Cerebellar nuclear complex (tissue), 1 donor: ENCODE results near the gene NET1.
A peak's percentile ranks its signal among the peaks of the same experiment; 100 is the strongest.
"Not testable (repeated sequence)": the region's sequence is repeated elsewhere in the genome, so short reads cannot be mapped to it uniquely, and the experiment has no call there.

Source experiments
- DNase-seq, 2 experiments: peaks; one replicate each; lab custom pipeline; 2025; lab: John Stamatoyannopoulos, UW

The NET1 gene, protein sequence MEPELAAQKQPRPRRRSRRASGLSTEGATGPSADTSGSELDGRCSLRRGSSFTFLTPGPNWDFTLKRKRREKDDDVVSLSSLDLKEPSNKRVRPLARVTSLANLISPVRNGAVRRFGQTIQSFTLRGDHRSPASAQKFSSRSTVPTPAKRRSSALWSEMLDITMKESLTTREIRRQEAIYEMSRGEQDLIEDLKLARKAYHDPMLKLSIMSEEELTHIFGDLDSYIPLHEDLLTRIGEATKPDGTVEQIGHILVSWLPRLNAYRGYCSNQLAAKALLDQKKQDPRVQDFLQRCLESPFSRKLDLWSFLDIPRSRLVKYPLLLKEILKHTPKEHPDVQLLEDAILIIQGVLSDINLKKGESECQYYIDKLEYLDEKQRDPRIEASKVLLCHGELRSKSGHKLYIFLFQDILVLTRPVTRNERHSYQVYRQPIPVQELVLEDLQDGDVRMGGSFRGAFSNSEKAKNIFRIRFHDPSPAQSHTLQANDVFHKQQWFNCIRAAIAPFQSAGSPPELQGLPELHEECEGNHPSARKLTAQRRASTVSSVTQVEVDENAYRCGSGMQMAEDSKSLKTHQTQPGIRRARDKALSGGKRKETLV

DNA sequence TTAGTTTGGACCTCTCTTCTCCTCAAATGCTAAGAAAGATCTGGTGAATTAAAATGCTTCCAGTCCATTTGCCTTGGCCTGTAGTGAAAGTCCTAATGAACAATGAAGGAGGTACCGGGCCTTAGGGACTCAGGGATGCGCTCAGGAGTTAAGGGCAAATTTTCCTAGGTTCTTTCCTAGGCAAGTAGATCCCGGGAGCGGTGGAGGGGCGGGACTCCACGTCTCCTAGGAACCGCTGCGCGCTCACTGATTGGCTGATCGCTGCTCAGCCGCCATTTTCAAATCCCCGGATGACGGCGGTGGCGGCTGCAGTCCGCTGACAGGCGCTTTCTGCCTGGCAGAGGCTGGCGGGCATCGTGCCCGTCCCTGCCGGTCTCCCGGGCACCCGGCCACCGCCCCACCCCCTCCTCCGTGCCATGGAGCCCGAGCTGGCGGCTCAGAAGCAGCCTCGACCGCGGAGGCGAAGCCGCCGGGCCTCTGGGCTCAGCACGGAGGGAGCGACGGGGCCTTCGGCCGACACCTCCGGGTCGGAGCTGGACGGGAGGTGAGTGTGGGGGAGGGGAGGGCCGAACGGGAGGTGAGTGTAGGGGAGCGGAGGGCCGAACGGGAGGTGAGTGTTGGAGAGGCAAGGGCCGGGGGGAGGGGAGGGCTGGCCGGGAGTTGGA lies at the start of gene NET1:
Gene NET1, plus strand, starts transcription at position 281 of the 665 bp plus-strand sequence. Its CDS starts 136 bp downstream, at position 417.
- peak; percentile 46 to 73 for DNase-seq

DNA sequence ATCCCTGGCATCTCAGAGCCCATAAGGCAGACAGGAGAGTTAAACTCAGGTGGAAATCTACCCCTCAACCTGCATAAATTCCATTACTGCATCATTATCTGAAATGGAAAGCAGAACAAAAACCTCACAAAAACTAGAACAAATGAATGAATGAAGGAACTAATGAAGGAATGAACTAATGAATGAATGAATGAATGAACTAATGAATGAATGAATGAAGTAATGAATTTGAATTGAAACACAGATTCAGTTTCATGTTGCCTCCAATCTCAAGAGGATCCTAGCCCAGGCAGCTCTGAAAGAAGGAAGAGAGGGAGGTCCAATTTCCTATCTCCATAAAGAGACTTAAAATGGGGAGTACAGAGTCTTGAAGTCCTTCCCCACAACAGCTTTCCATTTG lies 49.5 kb upstream of the NET1 start:
- no peak for DNase-seq

DNA sequence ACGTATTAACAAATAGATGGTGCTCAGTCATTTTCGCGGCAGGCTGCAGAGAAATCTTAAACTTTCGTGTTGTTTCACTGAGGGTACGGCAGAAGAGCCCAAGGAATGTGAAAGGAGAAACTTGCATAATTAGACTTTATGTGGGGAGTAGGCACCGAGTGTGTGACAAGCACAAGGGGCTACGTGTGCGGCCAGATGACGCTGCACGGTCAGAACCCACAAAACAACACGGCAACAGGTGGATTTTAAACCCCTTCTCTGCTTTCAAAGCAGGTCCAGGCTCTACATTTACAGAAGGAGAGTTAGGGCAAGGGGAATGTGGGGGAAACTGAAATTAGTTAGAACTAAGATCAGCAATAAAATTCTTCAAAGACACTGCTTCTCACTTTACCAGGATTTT lies 48.0 kb upstream of the NET1 start:
- DNase-seq: no peak

DNA sequence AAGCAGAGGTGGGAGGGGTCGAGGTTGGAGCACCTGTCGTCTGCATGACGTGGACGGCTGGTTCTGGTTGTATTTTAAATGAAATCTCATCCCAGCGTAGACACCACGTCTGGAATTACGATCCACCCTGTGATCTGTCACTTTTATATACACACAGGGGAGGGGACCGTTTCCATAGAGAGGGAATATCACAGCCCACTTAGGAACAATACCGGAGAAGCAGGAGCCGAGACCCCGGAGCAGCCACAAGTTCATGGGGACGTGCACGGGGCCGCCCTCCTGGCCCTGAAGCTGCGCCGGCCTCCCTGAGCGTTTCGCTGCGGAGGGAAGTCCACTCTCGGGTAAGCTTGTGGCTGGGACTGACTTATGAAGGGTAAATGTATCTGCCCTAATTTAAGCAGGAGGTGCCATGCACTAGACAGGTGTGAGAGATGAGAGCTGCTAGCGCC lies 47.4 kb upstream of the NET1 start, which contains the start of gene UCN3:
Gene UCN3, plus strand, starts transcription at position 77 of the 449 bp plus-strand sequence. CDS start 8,755 bp downstream, outside the sequence.
- DNase-seq: no peak

DNA sequence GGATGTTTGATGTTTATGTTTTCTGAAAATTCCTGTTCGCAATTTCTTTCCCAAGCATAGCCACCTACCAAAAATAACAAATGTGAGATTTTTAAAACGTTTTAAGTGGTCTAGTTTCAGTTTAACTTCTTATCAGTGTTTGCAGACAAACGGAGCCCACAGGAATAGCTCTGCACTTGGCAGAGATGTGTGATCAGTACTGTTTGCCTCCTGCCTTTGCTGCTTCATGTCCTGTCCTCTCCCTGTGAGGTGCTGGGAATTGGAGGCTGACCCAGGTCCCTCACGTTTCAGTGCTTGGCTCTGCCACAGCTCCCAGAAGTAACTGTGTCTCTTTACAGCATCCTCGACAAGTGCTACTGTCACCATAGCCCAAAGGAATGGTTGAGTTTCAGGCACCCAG lies 46.4 kb upstream of the NET1 start:
- no peak for DNase-seq

DNA sequence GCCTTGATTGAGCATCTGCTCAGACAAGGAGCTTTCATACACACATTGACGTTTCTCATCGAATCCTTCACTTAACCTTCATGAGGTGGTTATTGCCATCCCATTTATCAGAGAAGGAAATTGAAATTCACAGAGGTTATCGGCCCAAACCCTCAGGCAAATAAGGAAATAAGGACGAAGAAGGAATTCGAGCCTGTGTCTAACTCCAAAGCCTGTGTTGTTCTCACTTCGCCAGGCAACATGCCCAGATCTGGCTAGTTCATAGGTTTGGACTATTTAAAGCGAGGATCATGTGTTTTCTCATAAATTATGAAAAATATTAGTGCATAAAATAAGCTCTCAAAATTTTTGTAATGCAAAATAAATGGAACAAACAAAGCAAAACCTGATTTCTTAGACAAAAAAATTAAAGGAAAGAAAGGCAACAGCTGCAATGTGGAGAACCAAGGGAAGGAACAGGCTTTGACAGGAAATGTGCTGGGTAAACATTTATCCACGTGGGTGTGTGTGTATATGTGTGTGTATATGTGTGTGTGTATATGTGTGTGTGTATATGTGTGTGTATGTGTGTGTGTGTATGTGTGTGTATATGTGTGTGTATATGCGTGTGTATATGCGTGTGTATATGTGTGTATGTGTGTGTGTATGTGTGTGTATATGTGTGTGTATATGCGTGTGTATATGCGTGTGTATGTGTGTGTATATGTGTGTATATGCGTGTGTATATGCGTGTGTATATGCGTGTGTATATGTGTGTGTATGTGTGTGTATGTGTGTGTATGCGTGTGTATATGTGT lies 42.8 kb upstream of the NET1 start:
- DNase-seq: no peak

DNA sequence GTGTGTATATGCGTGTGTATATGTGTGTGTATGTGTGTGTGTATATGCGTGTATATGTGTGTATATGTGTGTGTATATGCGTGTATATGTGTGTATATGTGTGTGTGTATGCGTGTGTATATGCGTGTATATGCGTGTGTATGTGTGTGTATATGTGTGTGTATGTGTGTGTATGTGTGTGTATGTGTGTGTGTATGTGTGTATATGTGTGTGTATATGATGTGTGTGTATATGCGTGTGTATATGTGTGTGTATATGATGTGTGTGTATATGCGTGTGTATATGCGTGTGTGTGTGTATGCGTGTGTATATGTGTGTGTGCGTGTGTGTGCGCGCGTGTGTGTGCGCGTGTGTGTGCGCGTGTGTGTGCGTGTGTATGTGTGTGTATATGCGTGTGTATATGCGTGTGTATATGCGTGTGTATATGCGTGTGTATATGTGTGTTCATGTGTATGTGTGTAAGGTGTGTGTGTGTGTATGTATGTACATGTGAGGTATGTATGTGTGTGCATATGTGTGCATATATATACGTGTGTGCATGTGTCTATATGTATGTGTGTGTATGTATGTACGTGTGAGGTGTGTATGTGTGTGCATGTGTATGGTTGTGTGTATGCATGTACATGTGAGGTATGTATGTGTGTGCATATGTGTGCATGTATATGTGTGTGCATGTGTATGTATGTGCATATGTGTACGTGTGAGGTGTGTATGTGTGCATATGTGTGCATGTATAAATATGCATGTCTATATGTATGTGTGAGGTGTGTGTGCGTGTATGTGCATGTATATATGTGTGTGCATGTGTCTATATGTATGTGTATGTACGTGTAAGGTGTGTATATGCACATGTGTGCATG lies 41.6 kb upstream of the NET1 start:
- DNase-seq: no peak

DNA sequence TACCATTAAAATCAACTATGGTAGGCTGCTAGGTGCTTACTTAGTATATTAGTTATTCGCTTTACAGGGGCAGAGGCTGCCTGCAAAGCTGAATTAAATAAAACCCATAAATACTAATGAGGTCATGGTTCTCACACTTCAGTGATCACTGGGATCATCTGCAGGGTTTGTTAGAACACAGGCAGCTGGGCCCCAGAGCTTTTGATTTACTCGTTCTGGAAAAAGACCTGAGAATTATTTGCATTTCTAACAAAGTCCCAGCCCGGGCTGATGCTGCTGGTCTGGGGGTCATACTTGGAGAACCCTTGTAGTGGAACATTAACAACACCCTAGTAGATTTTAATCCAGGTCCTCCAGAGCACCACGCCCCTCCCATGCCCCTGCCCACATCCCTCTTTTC lies 39.0 kb upstream of the NET1 start:
- no peak for DNase-seq

DNA sequence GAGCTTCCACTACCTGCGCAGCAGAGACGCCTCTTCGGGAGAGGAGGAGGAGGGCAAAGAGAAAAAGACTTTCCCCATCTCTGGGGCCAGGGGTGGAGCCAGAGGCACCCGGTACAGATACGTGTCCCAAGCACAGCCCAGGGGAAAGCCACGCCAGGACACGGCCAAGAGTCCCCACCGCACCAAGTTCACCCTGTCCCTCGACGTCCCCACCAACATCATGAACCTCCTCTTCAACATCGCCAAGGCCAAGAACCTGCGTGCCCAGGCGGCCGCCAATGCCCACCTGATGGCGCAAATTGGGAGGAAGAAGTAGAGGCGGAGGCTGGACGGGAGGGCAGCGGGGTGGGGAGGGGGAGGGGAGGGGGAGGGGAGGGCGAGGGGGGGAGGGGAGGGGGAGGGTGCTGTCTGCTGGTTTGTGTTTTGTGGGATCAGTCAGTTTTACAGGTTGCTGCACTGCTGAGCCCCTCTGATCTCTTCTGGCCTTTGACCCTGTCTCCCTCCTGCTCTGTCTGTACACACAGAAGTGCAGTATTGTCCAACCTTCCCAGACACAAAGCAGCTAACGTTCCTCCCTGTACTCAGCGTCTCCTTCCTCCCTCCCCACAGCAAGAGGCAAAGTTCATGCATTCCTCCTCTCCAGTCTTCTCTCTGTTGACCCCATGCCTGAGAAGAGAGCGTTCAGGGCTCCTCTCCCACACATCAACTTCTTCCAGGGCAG lies 38.3 kb upstream of the NET1 start:
- DNase-seq: no peak

DNA sequence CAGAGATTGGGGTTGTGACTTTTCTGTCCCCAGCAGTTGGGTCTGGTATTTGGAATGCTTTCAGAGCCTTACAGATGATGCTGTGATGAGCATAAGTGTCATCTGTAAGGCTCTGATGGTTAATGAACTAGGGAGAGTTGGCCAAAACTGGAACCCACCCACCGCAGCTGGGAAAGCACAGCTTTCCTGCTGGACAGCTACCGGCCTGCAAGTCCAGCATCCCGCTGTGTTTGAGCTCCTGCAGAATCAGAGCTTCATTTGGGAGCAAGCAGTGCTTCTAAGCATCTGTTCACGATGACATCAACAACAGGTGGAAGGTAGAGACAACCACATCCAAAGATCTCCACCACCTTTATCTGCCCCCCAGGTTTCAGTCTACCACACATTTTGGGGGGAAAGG lies 35.9 kb upstream of the NET1 start:
- DNase-seq: no peak

DNA sequence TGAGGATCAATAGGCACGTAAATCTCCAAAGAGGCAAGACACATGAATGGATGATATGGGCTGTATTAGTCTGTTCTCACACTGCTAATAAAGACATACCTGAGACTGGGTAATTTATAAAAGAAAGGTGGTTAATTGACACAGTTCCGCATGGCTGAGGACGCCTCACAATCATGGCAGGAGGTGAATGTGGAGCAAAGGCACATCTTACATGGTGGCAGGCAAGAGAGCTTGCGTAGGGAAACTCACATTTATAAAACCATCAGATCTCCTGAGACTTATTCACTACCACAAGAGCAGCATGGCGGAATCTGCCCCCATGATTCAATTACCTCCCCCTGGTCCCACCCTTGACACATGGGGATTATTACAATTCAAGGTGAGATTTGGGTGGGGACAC lies 33.2 kb upstream of the NET1 start:
- not testable (repeated sequence) for DNase-seq

DNA sequence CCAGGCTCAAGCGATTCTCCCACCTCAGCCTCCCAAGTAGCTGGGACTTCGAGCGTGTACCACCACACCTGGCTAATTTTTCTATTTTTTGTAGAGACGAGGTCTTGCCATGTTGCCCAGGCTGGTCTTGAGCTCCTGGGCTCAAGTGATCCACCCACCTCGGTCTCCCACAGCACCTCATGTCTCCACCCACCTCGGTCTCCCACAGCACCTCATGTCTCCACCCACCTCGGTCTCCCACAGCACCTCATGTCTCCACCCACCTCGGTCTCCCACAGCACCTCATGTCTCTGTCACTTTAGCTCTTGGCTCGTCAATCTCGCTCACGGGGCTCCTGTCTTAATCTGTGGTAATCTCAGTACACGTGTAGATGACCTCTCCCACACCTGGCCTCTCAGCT lies 32.0 kb upstream of the NET1 start:
- DNase-seq: not testable (repeated sequence)

DNA sequence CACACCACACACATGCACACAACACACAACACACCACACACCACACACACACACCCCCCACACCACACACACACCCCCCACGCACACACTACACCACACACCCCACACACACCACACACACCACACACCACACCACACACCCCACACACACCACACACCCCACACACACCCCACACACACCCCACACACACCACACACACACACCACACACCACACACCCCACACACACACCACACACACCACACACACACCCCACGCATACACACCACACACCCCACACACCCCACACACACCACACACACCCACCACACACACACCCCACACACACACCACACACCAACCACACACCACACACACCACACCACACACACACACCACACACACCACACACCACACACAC lies 31.2 kb upstream of the NET1 start:
- no peak for DNase-seq

DNA sequence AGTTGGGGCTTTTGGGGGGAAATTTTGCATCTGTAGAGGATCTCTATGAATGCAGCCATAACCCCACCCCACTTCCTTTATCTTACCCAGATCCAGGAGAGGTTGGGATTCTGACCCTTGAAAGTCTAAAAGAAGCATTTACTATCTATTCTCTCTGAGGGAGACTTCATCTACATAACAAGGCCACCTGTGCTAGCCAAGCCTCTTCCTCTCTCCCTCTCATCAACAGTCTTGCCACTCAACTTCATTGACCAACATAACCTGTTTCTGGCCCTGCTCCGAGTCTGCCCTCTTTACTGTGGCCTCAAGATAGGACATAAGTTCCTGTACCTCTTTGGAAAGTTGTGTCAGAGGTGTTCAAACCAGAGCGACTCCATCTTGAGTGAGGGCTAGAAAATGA lies 27.1 kb upstream of the NET1 start:
- no peak for DNase-seq

DNA sequence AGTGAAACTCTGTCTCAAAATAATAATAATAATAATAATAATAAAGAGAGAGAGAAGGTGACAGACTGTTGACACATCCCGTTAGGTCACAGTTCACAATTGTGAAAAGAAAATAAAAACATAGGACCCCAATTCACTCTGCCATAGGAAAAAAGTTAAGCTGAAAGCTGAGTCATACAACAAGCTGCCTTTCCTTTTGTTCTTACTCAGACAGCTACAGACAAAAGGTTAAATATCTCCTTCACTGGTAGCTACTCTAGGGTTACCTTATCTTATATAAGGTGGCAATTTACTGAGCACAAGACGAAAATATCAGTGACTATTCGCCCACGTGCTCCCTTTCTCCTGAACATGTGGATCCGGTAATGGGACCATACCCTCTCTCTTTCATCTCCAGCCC lies 25.2 kb upstream of the NET1 start:
- no peak for DNase-seq

DNA sequence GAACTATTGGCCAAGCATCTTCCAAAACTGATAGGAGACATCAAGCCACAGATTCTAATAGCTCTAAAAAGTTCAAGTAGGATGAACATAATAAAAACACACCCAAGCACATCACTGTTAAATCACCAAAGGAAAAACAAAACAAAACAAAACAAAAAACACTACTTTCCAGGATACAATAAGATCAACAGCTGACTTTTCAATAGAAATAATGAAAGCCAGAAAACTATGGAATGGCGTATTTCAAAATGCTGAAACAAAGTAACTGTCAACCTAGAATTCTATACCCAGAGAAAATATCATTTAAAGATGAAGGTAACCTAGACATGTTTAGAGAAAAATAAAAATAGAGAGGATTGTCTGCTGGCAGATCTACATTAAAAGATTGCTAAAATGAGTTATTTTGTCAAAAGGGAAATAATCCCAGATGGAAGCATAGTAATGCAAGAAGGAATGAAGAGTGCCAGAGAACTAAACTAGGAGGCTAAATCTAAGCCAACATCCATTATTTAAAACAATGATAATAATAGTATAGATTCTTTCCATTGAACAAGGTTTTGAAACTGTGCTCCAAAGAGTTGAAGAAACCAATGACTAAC lies 21.7 kb upstream of the NET1 start:
- DNase-seq: no peak

DNA sequence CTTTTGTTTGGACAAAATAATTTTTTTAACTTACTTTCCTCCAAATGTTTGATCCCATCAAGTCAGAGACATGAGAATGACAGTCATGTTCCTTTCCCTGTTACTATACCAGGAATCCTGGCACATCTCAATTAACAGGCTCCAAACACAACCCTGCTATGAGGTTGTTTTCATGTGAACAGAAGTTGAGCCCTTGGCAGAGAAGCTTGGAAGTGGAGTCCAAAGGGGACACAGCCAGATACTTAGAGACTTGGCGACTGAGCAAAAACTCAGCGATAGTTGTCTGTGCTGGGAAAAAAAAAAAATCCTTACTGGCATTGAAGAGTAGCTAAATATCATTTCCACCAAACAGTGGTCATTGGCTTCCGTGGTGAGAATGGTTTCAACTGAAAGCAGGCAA lies 20.6 kb upstream of the NET1 start:
- DNase-seq: no peak

DNA sequence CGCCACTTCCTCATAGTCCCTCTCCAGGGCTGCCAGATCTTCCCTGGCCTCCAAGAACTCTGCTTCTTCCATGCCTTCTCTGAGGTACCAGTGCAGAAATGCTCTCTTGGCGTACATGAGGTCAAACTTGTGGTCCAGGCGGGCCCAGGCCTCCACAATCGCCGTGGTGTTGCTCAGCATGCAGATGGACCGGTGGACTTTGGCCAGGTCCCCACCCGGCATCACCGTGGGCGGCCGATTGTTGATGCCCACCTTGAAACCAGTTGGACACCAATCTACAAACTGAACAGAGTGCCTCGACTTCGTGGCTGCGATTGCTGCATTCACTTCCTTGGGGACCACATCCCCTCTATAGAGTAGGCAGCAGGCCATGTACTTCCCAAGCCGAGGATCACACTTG lies 18.8 kb upstream of the NET1 start:
- DNase-seq: no peak

DNA sequence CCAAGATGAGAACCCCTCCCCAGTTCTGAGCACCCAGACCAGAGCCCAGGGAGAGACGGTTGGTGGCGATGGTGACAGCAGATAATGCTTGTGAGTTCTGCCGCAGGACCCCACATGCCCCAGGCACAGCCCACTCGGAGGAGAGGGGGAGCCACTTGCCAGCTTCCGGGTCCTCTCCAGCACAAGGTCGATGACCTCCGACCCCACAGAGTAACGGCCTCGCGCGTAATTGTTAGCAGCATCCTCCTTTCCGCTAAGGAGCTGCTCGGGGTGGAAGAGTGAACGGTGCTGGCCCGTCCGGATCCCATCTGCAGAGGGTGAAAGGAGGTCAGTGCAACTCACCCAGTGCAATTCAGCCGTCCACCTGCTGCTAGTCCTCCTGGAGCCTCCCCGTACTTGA lies 17.2 kb upstream of the NET1 start:
- no peak for DNase-seq
